Mesenchymal stem cell (in vitro differentiated cells and primary cell): Measurements from ENCODE around the gene RNF166.

Experiments used
- DNase-seq: peaks from one replicate; pipeline ENCODE4 v3.0.0-alpha.2; 2013
- H2AFZ ChIP-seq: one replicate; pipeline ENCODE4 v1.6.1; 2013; ENCODE audit warnings: low read depth, mild to moderate bottlenecking, control low read depth, inconsistent platforms, low read length, moderate library complexity
- H2AK5ac ChIP-seq: 2 replicates; pipeline ENCODE4 v1.6.1; 2013; ENCODE audit warnings: low read length, moderate library complexity, mild to moderate bottlenecking, inconsistent platforms; ENCODE audit not compliant: severe bottlenecking
- H2BK120ac ChIP-seq: one replicate; pipeline ENCODE4 v1.6.1; 2013; ENCODE audit warnings: low read depth, mild to moderate bottlenecking, inconsistent platforms, low read length, moderate library complexity
- H2BK12ac ChIP-seq, 2 experiments: one replicate each; pipeline ENCODE4 v1.6.1; 2013; ENCODE audit warnings: inconsistent platforms in 2 of 2, low read length in 2 of 2, mild to moderate bottlenecking in 2 of 2, moderate library complexity in 2 of 2, control low read depth in 1 of 2
- H2BK15ac ChIP-seq: one replicate; pipeline ENCODE4 v1.6.1; 2013; ENCODE audit warnings: mild to moderate bottlenecking, low read depth, inconsistent platforms; ENCODE audit not compliant: poor library complexity, severe bottlenecking
- H2BK5ac ChIP-seq: 2 replicates; pipeline ENCODE4 v1.6.1; 2013; ENCODE audit warnings: low read depth, mild to moderate bottlenecking, low read length, control low read depth, inconsistent platforms; ENCODE audit not compliant: poor library complexity, severe bottlenecking
- H3K14ac ChIP-seq, 2 experiments: one replicate each; pipeline ENCODE4 v1.6.1; 2013; ENCODE audit warnings: inconsistent platforms in 2 of 2, low read length in 2 of 2, control low read depth in 1 of 2, mild to moderate bottlenecking in 1 of 2, moderate library complexity in 1 of 2
- H3K18ac ChIP-seq, 2 experiments: one replicate each; pipeline ENCODE4 v1.6.1; 2013; ENCODE audit warnings: inconsistent platforms in 2 of 2, low read length in 2 of 2, control low read depth in 1 of 2, low read depth in 1 of 2, mild to moderate bottlenecking in 1 of 2
- H3K23ac ChIP-seq, 2 experiments: one replicate each; pipeline ENCODE4 v1.6.1; 2013; ENCODE audit warnings: inconsistent platforms in 2 of 2, low read length in 2 of 2, mild to moderate bottlenecking in 2 of 2, moderate library complexity in 2 of 2, control low read depth in 1 of 2
- H3K27ac ChIP-seq: 2 replicates; pipeline ENCODE4 v1.5.1; 2013; ENCODE audit warnings: mild to moderate bottlenecking, moderate library complexity, low read length, control low read depth, inconsistent platforms; ENCODE audit not compliant: poor library complexity, severe bottlenecking
- H3K27me3 ChIP-seq, 2 experiments: 2 replicates each; pipeline versions ENCODE4 v1.6.1 to v1.7.0; 2013; ENCODE audit warnings: low read length in 2 of 2, mild to moderate bottlenecking in 2 of 2, moderate library complexity in 2 of 2, control low read depth in 1 of 2, inconsistent platforms in 1 of 2; ENCODE audit not compliant: control insufficient read depth in 1 of 2, insufficient read depth in 1 of 2
- H3K36me3 ChIP-seq, 2 experiments: 2 replicates each; pipeline versions ENCODE4 v1.6.1 to v1.7.0; 2013; ENCODE audit warnings: low read length in 2 of 2, control low read depth in 1 of 2, inconsistent platforms in 1 of 2, low read depth in 1 of 2, mild to moderate bottlenecking in 1 of 2; ENCODE audit not compliant: insufficient read depth in 2 of 2, control insufficient read depth in 1 of 2
- H3K4ac ChIP-seq, 2 experiments: one replicate each; pipeline ENCODE4 v1.6.1; 2013; ENCODE audit warnings: inconsistent platforms in 2 of 2, low read length in 2 of 2, mild to moderate bottlenecking in 2 of 2, moderate library complexity in 2 of 2, control low read depth in 1 of 2, low read depth in 1 of 2
- H3K4me1 ChIP-seq: 2 replicates; pipeline ENCODE4 v1.6.1; 2013; ENCODE audit warnings: low read depth, low read length, control low read depth; ENCODE audit not compliant: control insufficient read depth, insufficient read depth
- H3K4me2 ChIP-seq: 2 replicates; pipeline ENCODE4 v1.6.1; 2013; ENCODE audit warnings: low read length, mild to moderate bottlenecking, inconsistent platforms; ENCODE audit not compliant: poor library complexity, severe bottlenecking
- H3K4me3 ChIP-seq, 2 experiments: 2 replicates each; pipeline versions ENCODE4 v1.5.1 to v1.7.0; 2013; ENCODE audit warnings: low read length in 2 of 2, mild to moderate bottlenecking in 2 of 2, control low read depth in 1 of 2, low read depth in 1 of 2; ENCODE audit not compliant: insufficient read depth in 1 of 2
- H3K79me1 ChIP-seq: replicated peaks from 2 replicates; pipeline ENCODE4 v1.6.1; 2013; ENCODE audit warnings: mild to moderate bottlenecking, control low read depth, low read length, inconsistent platforms; ENCODE audit not compliant: poor library complexity, severe bottlenecking
- H3K9ac ChIP-seq: 2 replicates; pipeline ENCODE4 v1.7.0; 2013; ENCODE audit warnings: mild to moderate bottlenecking, low read length, moderate library complexity
- H3K9me3 ChIP-seq: 2 replicates; pipeline ENCODE4 v1.7.0; 2013; ENCODE audit warnings: mild to moderate bottlenecking, low read length; ENCODE audit not compliant: control insufficient read depth
- H4K8ac ChIP-seq: one replicate; pipeline ENCODE4 v1.6.1; 2013; ENCODE audit warnings: inconsistent platforms, mild to moderate bottlenecking, low read length, moderate library complexity
- H4K91ac ChIP-seq: one replicate; pipeline ENCODE4 v1.6.1; 2013; ENCODE audit warnings: mild to moderate bottlenecking, low read length, inconsistent platforms
- WGBS: methylation state at CpG from one replicate; pipeline ENCODE4 v1.1.7; 2013; ENCODE audit warnings: mixed read lengths; 5-methylcytosine and 5-hydroxymethylcytosine counted together

The RNF166 gene

DNA sequence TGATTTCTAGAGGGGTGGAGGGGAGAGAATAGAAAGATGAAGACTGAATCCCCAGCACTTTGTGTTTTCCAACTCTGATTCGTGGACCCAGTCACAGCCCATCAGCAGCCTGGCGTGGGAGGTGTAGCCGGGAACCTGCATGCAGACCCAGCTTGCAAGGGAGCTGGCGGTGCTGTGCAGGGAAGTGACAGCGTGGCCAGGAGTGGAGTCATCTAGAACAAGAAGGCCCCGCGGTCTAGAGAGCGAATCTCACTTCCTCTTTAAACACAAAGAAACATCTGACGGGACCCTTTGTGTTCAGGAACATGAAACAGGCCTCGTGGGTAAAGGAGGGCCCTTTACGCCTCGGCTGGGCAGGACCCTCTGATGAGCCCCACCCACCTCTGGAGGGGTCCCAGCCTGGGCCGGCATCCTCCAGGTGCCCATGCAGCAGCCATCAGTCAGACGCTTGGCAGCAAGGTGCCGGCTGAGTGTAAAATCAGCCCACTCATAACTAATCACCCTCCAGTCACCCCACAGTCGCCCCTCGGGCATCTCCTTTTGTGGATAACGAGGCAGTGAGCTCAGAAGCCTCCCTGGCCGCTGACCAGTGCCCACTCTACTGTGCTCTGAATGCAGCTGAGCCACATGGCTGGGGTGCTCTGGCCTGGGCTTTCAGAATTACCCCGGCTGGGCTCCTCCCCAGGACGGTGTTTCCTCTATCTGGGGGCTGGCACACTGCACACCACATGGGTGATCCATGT, 24.3 kb downstream of the RNF166 start:
- 85% methylated on average over 21 of the region's 21 CpGs for WGBS
- H3K14ac ChIP-seq, result no peak overlapping the region
- H2BK15ac ChIP-seq, result no peak overlapping the region
- H3K4me2 ChIP-seq, result no peak overlapping the region
- no peak for DNase-seq
- peaks cover 0 to 5% of the 10 kb centered on the region in 2 experiments for H3K36me3 ChIP-seq
- no peak overlapping the region for H2AFZ ChIP-seq
- peak overlapping the region; percentile 63 for H4K8ac ChIP-seq
- H3K27me3 ChIP-seq, result peaks cover 48 to 62% of the 10 kb centered on the region in 2 experiments
- H3K4ac ChIP-seq, result no peak overlapping the region
- no peak overlapping the region for H3K23ac ChIP-seq
- H3K9ac ChIP-seq, result no peak overlapping the region
- no peaks in the 10 kb centered on the region for H3K9me3 ChIP-seq
- no peaks in the 10 kb centered on the region for H3K79me1 ChIP-seq
- H3K27ac ChIP-seq, result no peak overlapping the region
- no peak overlapping the region for H3K4me3 ChIP-seq
- no peak overlapping the region for H3K18ac ChIP-seq
- H4K91ac ChIP-seq, result no peak overlapping the region
- no peak overlapping the region for H2BK120ac ChIP-seq
- no peak overlapping the region for H2BK12ac ChIP-seq
- no peak overlapping the region for H2AK5ac ChIP-seq
- H2BK5ac ChIP-seq, result no peak overlapping the region
- peaks cover 28% of the 10 kb centered on the region for H3K4me1 ChIP-seq

DNA sequence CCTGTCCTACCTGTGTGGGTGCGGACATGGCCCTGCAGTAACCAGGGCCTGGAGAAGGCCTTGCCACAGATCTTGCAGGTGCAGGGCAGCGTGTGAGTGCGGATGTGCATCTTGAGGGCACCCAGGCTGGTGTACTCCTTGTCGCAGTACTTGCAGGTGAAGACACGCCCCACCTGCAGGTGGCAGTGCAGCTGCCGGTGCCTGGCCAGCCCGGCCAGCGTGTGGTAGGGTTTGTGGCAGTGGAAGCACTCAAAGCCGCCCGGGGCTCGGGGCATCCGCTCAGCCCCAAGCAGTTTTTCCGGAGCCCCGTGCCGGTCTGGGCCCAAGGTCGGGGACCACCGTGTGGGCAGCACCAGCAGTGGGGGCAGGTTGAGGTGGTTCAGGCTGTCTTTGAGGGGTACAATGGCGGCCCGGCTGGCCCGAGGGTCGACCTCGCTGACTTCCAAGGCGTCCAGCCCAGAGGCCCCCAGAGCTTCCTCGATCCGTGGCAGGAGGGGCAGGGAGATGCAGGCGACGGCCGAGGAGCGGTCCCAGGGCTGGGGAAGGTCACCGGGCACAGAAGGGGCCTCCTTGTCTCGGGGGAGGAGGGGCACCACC, 25.0 kb downstream of the RNF166 start:
- H2AFZ ChIP-seq, result no peak overlapping the region
- no peak for DNase-seq
- H4K91ac ChIP-seq, result no peak overlapping the region
- H3K14ac ChIP-seq, result no peak overlapping the region
- H2BK15ac ChIP-seq, result no peak overlapping the region
- no peak overlapping the region for H3K23ac ChIP-seq
- H3K4me1 ChIP-seq, result peaks cover 21% of the 10 kb centered on the region
- H2BK5ac ChIP-seq, result no peak overlapping the region
- no peaks in the 10 kb centered on the region for H3K79me1 ChIP-seq
- H2BK120ac ChIP-seq, result no peak overlapping the region
- peaks cover 45 to 67% of the 10 kb centered on the region in 2 experiments for H3K27me3 ChIP-seq
- no peak overlapping the region for H3K4me3 ChIP-seq
- no peak overlapping the region for H2AK5ac ChIP-seq
- no peak overlapping the region for H3K4ac ChIP-seq
- H3K27ac ChIP-seq, result no peak overlapping the region
- 79% methylated on average over 31 of the region's 31 CpGs for WGBS
- H3K4me2 ChIP-seq, result no peak overlapping the region
- H3K9me3 ChIP-seq, result no peaks in the 10 kb centered on the region
- H3K9ac ChIP-seq, result no peak overlapping the region
- H4K8ac ChIP-seq, result no peak overlapping the region
- no peak overlapping the region for H3K18ac ChIP-seq
- peaks cover 3 to 9% of the 10 kb centered on the region in 2 experiments for H3K36me3 ChIP-seq
- H2BK12ac ChIP-seq, result no peak overlapping the region

DNA sequence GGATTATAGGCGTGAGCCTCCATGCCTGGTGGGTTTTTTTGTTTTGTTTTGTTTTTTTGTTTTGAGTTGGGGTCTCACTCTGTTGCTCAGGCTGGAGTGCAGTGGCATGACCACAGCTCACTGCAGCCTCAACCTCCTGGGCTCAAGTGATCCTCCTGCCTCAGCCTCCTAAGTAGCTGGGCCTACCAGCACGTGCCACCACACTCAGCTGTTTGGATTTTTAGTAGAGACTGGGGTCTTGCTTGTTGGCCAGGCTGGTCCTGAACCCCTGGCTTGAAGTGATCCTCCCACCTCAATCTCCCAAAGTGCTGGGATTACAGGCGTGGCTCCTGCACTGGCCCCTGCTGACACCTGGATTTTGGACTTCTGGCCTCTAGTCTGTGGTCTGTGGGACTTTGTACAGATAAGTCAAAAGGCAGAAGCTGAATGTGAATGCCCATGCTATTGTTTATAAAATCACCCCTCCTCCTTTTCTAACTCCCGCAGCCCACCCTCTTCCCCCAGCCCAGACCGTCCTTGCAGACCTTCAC, 25.6 kb downstream of the RNF166 start:
- H3K79me1 ChIP-seq, result no peaks in the 10 kb centered on the region
- peaks cover 39 to 64% of the 10 kb centered on the region in 2 experiments for H3K27me3 ChIP-seq
- WGBS, result 96% methylated on average over 3 of the region's 5 CpGs
- H2BK15ac ChIP-seq, result no peak overlapping the region
- H3K4me3 ChIP-seq, result no peak overlapping the region
- no peak overlapping the region for H2BK5ac ChIP-seq
- H3K23ac ChIP-seq, result no peak overlapping the region
- no peak overlapping the region for H3K18ac ChIP-seq
- no peak overlapping the region for H2BK12ac ChIP-seq
- no peak overlapping the region for H3K4me2 ChIP-seq
- no peak overlapping the region for H3K27ac ChIP-seq
- no peak overlapping the region for H2AK5ac ChIP-seq
- no peak overlapping the region for H3K14ac ChIP-seq
- no peak for DNase-seq
- H3K4ac ChIP-seq, result no peak overlapping the region
- no peak overlapping the region for H2BK120ac ChIP-seq
- H4K8ac ChIP-seq, result no peak overlapping the region
- no peak overlapping the region for H4K91ac ChIP-seq
- no peak overlapping the region for H2AFZ ChIP-seq
- H3K9me3 ChIP-seq, result no peaks in the 10 kb centered on the region
- peaks cover 15% of the 10 kb centered on the region for H3K4me1 ChIP-seq
- no peak overlapping the region for H3K9ac ChIP-seq
- peaks cover 3 to 12% of the 10 kb centered on the region in 2 experiments for H3K36me3 ChIP-seq

DNA sequence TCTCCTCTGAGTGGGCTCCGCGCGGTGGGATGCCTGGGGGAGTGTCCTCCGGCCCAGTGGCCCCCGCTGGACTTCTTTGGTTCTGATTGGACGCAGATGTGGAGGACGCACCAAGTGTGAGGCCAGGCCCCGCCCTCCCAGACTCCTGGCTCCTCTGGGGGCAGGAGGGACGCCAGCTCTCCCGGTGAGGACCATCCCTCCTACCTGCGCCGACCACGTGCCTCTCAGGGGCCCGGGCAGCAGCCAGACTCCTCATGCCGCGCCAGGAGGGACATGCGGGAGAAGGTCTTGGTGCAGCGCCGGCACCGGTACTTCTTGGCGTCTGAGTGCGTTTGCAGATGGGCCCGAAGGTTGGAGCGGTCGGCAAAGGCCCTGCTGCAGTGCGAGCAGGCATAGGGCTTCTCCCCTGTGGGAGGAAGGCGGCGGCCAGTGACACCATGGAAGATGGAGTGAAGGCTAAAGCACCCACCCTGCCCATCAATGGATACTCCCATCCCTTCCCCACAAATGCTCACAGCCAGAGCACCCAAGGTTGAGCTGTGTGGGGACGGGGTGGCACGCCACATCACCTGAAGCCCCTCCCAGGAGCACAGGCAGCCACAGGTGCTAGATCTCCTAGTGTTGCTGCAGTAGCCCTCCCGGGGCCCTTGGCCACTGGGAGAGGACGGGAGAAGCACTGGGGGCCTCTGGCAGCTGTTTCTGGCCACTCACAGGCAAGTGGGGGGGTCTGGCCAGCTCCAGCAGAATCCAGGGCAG, 27.8 kb downstream of the RNF166 start:
- no peak overlapping the region for H3K23ac ChIP-seq
- H3K27me3 ChIP-seq, result peaks cover 20 to 48% of the 10 kb centered on the region in 2 experiments
- H3K27ac ChIP-seq, result no peak overlapping the region
- H2BK15ac ChIP-seq, result no peak overlapping the region
- H4K91ac ChIP-seq, result no peak overlapping the region
- H3K9ac ChIP-seq, result no peak overlapping the region
- no peak overlapping the region for H3K14ac ChIP-seq
- H2AK5ac ChIP-seq, result no peak overlapping the region
- H3K4ac ChIP-seq, result no peak overlapping the region
- no peak overlapping the region for H2AFZ ChIP-seq
- no peak overlapping the region for H2BK12ac ChIP-seq
- no peaks in the 10 kb centered on the region for H3K79me1 ChIP-seq
- H3K9me3 ChIP-seq, result no peaks in the 10 kb centered on the region
- no peak for DNase-seq
- no peak overlapping the region for H4K8ac ChIP-seq
- H2BK120ac ChIP-seq, result no peak overlapping the region
- H3K36me3 ChIP-seq, result peaks cover 17 to 19% of the 10 kb centered on the region in 2 experiments
- peaks cover 8% of the 10 kb centered on the region for H3K4me1 ChIP-seq
- H2BK5ac ChIP-seq, result no peak overlapping the region
- WGBS, result 91% methylated on average over 32 of the region's 32 CpGs
- H3K4me2 ChIP-seq, result no peak overlapping the region
- no peak overlapping the region for H3K18ac ChIP-seq
- H3K4me3 ChIP-seq, result no peak overlapping the region
